C4-2B (cell line): Measurements from ENCODE around the gene ACSM2B.
"Not testable (repeated sequence)": the region's sequence is repeated elsewhere in the genome, so short reads cannot be mapped to it uniquely, and the experiment has no call there.

ENCODE experiments used
- H3K27ac ChIP-seq: fragments of 450-650 bp; 2 replicates; pipeline ENCODE4 v1.5.1; 2017
- CTCF ChIP-seq: fragments of 450-650 bp; conservative IDR thresholded peaks from 2 replicates; pipeline ENCODE4 v1.5.1; 2017; ENCODE audit warnings: mild to moderate bottlenecking
- ZFX ChIP-seq: fragments of 450-650 bp; IDR thresholded peaks from 2 replicates; pipeline ENCODE4 v1.6.1; 2017

ACSM2B gene

DNA sequence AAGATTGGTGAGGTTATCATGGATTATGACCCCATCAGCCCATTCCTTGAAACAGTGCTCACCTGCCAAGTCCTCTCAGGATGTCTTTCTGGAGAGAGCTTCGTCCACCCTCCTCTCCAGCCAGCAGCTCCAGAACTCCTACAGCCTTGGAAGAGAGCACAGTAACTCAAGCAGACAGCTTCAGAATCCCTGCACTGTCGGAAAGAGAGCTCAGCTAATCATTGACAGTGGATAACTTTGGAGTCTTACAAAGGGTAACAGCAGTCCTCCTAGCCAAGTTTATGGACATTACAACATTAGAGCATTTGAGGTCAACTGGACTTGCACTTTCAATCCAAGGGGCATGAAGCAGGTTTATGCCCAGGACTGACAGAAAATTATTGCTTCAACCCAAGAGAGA lies at the start of gene ACSM2B:
ACSM2B (minus strand) TSS at position 223 of the 400 bp plus-strand sequence. CDS start 11,522 bp downstream, outside the sequence.
- H3K27ac ChIP-seq, result not testable (repeated sequence)

GRCh38 chr16:20624882-20625807 lies 49.0 kb upstream of the ACSM2B start:
- no peak overlapping the region for H3K27ac ChIP-seq
- peak; percentile 22; the same call in 1 of the 2 replicates for TF ChIP-seq CTCF
- no peak for TF ChIP-seq ZFX

DNA sequence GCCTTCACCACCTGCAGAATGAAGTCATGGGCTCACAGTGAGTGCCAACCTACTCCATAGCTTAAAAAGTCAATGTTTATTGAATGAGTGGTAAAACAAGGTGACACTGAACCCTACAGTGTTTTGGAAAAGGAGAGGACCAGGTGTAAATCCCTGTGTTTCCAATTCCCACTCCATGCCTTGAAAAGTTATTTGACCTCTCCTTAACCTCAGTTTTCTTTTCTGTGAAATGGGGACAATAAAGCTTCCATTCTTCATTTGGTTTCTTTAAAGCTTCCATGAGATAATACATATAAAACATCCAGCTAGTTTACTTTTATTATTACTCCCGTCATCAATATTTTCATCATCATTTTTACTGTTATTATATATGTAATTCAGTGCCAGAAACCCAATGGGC lies 48.0 kb upstream of the ACSM2B start:
- H3K27ac ChIP-seq, result no peak overlapping the region
- no peak for TF ChIP-seq ZFX
- TF ChIP-seq CTCF, result no peak

DNA sequence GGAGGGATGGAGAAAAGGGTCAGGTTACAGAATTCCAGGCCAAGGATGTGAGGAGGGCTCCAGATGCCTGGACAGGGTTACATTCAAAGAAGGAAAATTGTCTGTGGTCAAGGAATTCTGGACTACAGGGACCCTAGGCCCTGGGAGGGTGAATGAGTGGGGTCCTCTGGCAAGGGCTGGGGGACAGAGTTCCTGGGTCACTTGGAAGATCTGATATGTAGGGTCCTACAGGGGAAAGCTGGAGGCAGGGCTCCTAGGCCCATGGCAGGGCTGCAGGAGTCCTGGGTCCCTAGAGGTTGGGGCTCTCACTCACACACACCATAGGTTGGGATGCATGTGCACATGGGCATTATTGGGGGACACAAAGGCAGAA lies 46.3 kb upstream of the ACSM2B start:
- H3K27ac ChIP-seq, result no peak overlapping the region

DNA sequence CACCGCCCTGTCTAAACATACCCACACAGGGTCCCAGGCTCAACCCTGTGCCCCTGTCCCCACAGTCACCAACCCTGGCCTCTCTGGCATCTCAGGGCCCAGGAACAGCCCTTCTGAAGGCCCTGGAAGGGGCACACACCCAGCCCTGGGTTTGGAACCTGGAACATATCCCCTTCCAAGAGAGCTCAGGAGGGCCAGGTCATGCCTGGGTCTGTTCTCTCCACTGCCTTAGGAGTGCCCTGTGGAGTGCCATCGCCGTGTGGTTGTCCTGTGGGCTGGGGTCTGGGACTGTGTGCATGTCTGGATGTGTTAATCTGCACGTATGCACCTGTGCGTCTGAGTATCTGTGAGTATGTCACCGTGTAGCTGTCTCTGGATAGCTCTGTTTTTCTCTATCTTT lies 45.2 kb upstream of the ACSM2B start:
- no peak for TF ChIP-seq CTCF
- no peak for TF ChIP-seq ZFX
- H3K27ac ChIP-seq, result no peak overlapping the region

More for the DNA sequence above, 46.3 kb upstream of the ACSM2B start:
- TF ChIP-seq CTCF, result no peak
- no peak for TF ChIP-seq ZFX

GRCh38 chr16:20620770-20621169 lies 44.6 kb upstream of the ACSM2B start:
- H3K27ac ChIP-seq, result no peak overlapping the region
- TF ChIP-seq ZFX (no peak), CTCF (no peak)

DNA sequence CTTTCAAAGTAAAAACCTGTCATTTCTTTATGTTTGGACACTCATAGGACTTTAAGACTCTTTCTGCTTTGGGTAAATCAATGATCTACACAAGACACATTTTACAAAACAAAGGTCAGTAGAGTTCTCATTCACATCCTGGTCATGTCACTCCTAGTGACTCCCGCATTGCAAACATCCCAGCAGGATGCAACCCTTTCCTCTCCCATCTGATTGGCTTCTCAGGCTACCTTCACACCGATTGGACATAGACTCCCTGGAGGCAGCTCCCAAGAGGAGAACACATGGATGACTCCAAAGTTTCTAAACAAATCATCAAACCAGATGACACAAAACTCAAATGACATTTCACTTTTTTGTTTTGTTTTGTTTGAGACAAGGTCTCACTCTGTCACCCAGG lies 43.8 kb upstream of the ACSM2B start:
- no peak for TF ChIP-seq ZFX
- TF ChIP-seq CTCF, result no peak
- H3K27ac ChIP-seq, result no peak overlapping the region

GRCh38 chr16:20617271-20617670 lies 41.1 kb upstream of the ACSM2B start:
- H3K27ac ChIP-seq, result no peak overlapping the region
- no peak for TF ChIP-seq CTCF
- TF ChIP-seq ZFX, result no peak
